Uterus (tissue), 2 donors: ENCODE data around the gene TAAR9.

Experiments used
- POLR2A ChIP-seq, 2 donors: fragments of 450-650 bp; IDR thresholded peaks; one replicate each; pipeline ENCODE4 v1.6.1; 2016; ENCODE audit warnings: antibody characterized with exemption in 2 of 2, mild to moderate bottlenecking in 1 of 2, moderate library complexity in 1 of 2
- TF ChIP-seq, protein P1 (sequence below), 4 experiments: fragments of 200-600 bp in 2 of 4; fragments of 450-650 bp in 2 of 4; sonication (generic) in 2 of 4; IDR thresholded peaks; one replicate each; pipeline ENCODE4 v1.5.1; 2016 to 2019; ENCODE audit warnings: antibody characterized with exemption in 4 of 4, mild to moderate bottlenecking in 2 of 4, moderate library complexity in 1 of 4

- TF ChIP-seq, protein P1, sequence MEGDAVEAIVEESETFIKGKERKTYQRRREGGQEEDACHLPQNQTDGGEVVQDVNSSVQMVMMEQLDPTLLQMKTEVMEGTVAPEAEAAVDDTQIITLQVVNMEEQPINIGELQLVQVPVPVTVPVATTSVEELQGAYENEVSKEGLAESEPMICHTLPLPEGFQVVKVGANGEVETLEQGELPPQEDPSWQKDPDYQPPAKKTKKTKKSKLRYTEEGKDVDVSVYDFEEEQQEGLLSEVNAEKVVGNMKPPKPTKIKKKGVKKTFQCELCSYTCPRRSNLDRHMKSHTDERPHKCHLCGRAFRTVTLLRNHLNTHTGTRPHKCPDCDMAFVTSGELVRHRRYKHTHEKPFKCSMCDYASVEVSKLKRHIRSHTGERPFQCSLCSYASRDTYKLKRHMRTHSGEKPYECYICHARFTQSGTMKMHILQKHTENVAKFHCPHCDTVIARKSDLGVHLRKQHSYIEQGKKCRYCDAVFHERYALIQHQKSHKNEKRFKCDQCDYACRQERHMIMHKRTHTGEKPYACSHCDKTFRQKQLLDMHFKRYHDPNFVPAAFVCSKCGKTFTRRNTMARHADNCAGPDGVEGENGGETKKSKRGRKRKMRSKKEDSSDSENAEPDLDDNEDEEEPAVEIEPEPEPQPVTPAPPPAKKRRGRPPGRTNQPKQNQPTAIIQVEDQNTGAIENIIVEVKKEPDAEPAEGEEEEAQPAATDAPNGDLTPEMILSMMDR (IDR thresholded peaks at IDR 0.05), result no peak
- no peak for TF ChIP-seq POLR2A (IDR thresholded peaks at IDR 0.05)
Observed at GRCh38 chr6:132570221-132570777, 32.2 kb downstream of the TAAR9 start, which contains the start of gene TAAR6.
